DOHH2 (cell line): ENCODE measurements around the gene ZNF181.

ENCODE experiments used
- H3F3A ChIP-seq: fragments of 200-600 bp; sonication (generic), shearing (Covaris generic); 2 replicates; pipeline ENCODE4 v1.6.0; 2016; ENCODE audit warnings: antibody characterized with exemption, mild to moderate bottlenecking; ENCODE audit not compliant: control insufficient read depth, insufficient read depth
- H3K27ac ChIP-seq: fragments of 200-600 bp; sonication (generic); 2 replicates; pipeline ENCODE4 v1.5.1; 2014; ENCODE audit warnings: low read depth, mild to moderate bottlenecking, low read length, moderate library complexity
- H3K27me3 ChIP-seq: fragments of 200-600 bp; sonication (generic); 2 replicates; pipeline ENCODE4 v1.6.1; 2014; ENCODE audit warnings: mild to moderate bottlenecking, low read length, mixed read lengths; ENCODE audit not compliant: control insufficient read depth
- H3K36me3 ChIP-seq: fragments of 200-600 bp; sonication (generic); 2 replicates; pipeline ENCODE4 v1.6.1; 2014; ENCODE audit warnings: mild to moderate bottlenecking, low read length, moderate library complexity, mixed read lengths; ENCODE audit not compliant: control insufficient read depth
- H3K4me1 ChIP-seq: fragments of 200-600 bp; sonication (generic); 2 replicates; pipeline ENCODE4 v1.6.1; 2014; ENCODE audit warnings: mild to moderate bottlenecking, low read length, mixed read lengths; ENCODE audit not compliant: control insufficient read depth
- H3K4me2 ChIP-seq: fragments of 200-600 bp; sonication (generic); 2 replicates; pipeline ENCODE4 v1.6.0; 2014; ENCODE audit warnings: mild to moderate bottlenecking, low read length, moderate library complexity
- H3K4me3 ChIP-seq: fragments of 200-600 bp; sonication (generic); 2 replicates; pipeline ENCODE4 v1.5.1; 2014; ENCODE audit warnings: mild to moderate bottlenecking, low read length, mixed read lengths
- H3K79me2 ChIP-seq: fragments of 200-600 bp; sonication (generic); 2 replicates; pipeline ENCODE4 v1.6.1; 2014; ENCODE audit warnings: mild to moderate bottlenecking, low read length, mixed read lengths; ENCODE audit not compliant: control insufficient read depth
- H3K9me2 ChIP-seq: fragments of 200-600 bp; sonication (generic); replicated peaks from 2 replicates; pipeline ENCODE4 v1.6.1; 2014; ENCODE audit warnings: mild to moderate bottlenecking, low read length, mixed read lengths; ENCODE audit not compliant: control insufficient read depth
- H3K9me3 ChIP-seq: fragments of 200-600 bp; sonication (generic); 2 replicates; pipeline ENCODE4 v1.6.1; 2014; ENCODE audit warnings: antibody characterized with exemption, low read length, mixed read lengths; ENCODE audit not compliant: control insufficient read depth, insufficient read depth
- H4K20me1 ChIP-seq: fragments of 200-600 bp; sonication (generic); 2 replicates; pipeline ENCODE4 v1.6.0; 2014; ENCODE audit warnings: low read depth, mild to moderate bottlenecking, antibody characterized with exemption, low read length, moderate library complexity; ENCODE audit not compliant: control insufficient read depth, insufficient read depth
- EZH2phosphoT487 ChIP-seq: fragments of 200-600 bp; sonication (generic); IDR thresholded peaks from 2 replicates; pipeline ENCODE4 v1.6.1; 2017; ENCODE audit warnings: borderline replicate concordance, mild to moderate bottlenecking, antibody characterized with exemption, low read length, moderate library complexity, mixed read lengths
- TF ChIP-seq, protein P1 (sequence below): fragments of 200-600 bp; sonication (generic); IDR thresholded peaks from one replicate; pipeline ENCODE4 v1.5.1; 2014; ENCODE audit warnings: antibody characterized with exemption, mild to moderate bottlenecking, low read depth, low read length; ENCODE audit not compliant: poor library complexity, severe bottlenecking

Gene ZNF181

DNA sequence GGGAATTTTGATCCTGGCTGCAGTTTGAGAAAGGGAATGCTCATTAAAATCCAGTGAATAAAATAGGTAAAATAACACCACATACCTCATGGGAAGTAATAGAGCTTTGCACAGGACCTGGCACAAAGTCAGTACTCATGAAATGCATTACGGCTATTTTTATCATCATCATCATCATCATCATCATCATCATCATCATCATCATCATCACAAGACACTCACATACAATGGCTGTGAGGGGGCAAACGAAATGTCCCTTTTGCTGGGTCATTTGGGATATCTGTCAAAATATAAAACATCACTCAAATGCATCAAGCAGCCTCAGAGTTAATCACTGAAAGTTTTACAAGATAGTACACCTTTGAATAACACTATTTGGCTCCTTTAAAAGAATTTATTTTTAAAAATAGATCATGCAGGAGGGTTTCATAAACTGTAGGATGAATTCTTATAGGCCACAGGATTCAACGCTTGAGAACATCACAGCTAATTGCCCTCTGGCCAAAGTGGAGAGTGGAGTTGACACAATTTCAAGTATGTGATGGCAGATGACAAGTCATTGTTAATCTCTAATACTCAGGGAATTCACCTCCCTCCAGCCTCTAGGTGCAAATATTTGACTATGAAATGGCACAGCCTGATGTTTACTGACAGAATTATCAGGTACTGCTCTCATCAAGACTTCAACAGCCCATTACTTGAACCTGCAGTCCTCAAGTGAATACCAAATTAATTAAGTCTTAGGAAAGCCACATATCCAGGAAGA, 53.2 kb downstream of the ZNF181 start:
- H3K79me2 ChIP-seq: no peaks in the 10 kb centered on the region
- H3F3A ChIP-seq: no peaks in the 10 kb centered on the region
- H3K4me3 ChIP-seq: no peak overlapping the region
- no peaks in the 10 kb centered on the region for H4K20me1 ChIP-seq
- 0 out of 2 replicates have a peak, but pooled peaks cover 3% of the 10 kb centered on the region for H3K27me3 ChIP-seq
- H3K9me3 ChIP-seq: no peaks in the 10 kb centered on the region; the same call in 1 of the 2 replicates
- H3K4me1 ChIP-seq: no peaks in the 10 kb centered on the region
- H3K27ac ChIP-seq: no peak overlapping the region
- TF ChIP-seq, protein P1, sequence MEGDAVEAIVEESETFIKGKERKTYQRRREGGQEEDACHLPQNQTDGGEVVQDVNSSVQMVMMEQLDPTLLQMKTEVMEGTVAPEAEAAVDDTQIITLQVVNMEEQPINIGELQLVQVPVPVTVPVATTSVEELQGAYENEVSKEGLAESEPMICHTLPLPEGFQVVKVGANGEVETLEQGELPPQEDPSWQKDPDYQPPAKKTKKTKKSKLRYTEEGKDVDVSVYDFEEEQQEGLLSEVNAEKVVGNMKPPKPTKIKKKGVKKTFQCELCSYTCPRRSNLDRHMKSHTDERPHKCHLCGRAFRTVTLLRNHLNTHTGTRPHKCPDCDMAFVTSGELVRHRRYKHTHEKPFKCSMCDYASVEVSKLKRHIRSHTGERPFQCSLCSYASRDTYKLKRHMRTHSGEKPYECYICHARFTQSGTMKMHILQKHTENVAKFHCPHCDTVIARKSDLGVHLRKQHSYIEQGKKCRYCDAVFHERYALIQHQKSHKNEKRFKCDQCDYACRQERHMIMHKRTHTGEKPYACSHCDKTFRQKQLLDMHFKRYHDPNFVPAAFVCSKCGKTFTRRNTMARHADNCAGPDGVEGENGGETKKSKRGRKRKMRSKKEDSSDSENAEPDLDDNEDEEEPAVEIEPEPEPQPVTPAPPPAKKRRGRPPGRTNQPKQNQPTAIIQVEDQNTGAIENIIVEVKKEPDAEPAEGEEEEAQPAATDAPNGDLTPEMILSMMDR: no peak
- no peak for TF ChIP-seq EZH2phosphoT487
- no peaks in the 10 kb centered on the region for H3K36me3 ChIP-seq
- H3K4me2 ChIP-seq: no peak overlapping the region
- H3K9me2 ChIP-seq: no peaks in the 10 kb centered on the region

DNA sequence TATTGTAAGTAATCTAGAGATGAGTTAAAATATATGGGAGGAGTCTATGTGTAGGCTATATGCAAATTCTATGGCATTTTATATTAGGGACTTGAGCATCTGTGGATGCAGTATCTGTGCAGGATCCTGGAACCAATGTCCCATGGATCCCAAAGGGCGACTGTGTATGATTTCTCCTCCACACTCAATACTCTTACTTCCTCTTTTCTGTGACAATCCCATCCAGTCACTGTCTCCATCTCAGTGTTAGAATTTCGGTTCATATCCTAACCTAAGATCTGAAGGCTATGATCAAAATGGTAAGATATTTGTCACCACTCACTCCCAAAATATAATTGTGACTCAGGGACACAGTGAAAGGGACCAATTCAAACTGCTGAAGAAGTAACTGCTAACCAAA, 54.0 kb downstream of the ZNF181 start:
- Histone ChIP-seq H3K27me3 (0 out of 2 replicates have a peak, but pooled peaks cover 3% of the 10 kb centered on the region), H4K20me1 (no peaks in the 10 kb centered on the region), H3K4me3 (no peak overlapping the region), H3K4me2 (no peak overlapping the region), H3K27ac (no peak overlapping the region), H3K9me3 (no peaks in the 10 kb centered on the region; the same call in 1 of the 2 replicates), H3K36me3 (no peaks in the 10 kb centered on the region), H3K9me2 (no peaks in the 10 kb centered on the region), H3K79me2 (no peaks in the 10 kb centered on the region), H3F3A (no peaks in the 10 kb centered on the region), H3K4me1 (no peaks in the 10 kb centered on the region)
- no peak for TF ChIP-seq EZH2phosphoT487
- TF ChIP-seq, protein P1: no peak

DNA sequence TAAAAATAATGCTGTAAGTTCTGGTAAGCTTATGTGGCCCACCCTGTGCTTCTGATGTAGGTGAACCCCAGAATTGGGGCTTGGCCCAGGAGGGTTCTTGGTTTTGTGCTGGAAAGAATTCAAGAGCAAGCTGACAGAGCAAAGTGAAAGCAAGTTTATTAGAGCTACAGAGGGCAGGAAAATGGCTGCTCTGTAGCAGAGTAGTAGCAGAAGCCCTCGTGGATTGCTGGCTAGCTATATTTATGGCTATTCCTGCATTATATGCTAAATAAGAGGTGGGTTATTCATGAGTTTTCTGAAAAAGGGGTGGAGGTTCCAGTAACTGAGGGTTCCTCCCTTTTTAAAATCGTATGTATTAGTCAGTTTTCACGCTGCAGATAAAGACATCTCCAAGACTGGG, 59.5 kb downstream of the ZNF181 start:
- H3K9me3 ChIP-seq: no peaks in the 10 kb centered on the region
- H3F3A ChIP-seq: no peaks in the 10 kb centered on the region
- no peak for TF ChIP-seq EZH2phosphoT487
- TF ChIP-seq, protein P1: no peak
- no peaks in the 10 kb centered on the region for H3K36me3 ChIP-seq
- no peaks in the 10 kb centered on the region for H3K9me2 ChIP-seq
- H3K79me2 ChIP-seq: no peaks in the 10 kb centered on the region
- H3K4me1 ChIP-seq: no peaks in the 10 kb centered on the region
- no peak overlapping the region for H3K27ac ChIP-seq
- 0 out of 2 replicates have a peak, but pooled peaks cover 3% of the 10 kb centered on the region for H3K27me3 ChIP-seq
- no peaks in the 10 kb centered on the region for H4K20me1 ChIP-seq
- no peak overlapping the region for H3K4me3 ChIP-seq
- no peak overlapping the region for H3K4me2 ChIP-seq
